ENCODE results near the gene MCRIP2.

Gene MCRIP2

DNA sequence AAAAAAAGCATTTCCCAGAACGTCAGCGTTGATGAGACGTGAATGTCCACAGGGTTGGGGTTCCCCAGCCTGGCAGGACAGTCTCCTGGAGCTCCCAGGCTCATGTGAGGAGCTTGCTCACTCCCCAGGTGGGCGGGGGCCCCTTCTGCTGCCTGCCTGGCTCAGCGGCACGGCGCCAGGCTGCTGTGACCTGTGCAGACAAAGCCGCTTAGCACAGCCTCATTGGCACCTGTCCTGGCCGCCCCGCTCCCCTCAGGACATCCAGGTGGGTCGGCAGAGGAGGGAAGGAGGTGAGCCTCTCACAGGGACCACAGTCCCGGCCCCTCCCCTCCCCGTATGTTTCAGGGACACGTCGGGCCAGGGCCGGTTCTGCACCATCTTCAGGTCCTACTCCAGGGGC is 23.8 kb upstream of the MCRIP2 start:
- no peak for DNase-seq

DNA sequence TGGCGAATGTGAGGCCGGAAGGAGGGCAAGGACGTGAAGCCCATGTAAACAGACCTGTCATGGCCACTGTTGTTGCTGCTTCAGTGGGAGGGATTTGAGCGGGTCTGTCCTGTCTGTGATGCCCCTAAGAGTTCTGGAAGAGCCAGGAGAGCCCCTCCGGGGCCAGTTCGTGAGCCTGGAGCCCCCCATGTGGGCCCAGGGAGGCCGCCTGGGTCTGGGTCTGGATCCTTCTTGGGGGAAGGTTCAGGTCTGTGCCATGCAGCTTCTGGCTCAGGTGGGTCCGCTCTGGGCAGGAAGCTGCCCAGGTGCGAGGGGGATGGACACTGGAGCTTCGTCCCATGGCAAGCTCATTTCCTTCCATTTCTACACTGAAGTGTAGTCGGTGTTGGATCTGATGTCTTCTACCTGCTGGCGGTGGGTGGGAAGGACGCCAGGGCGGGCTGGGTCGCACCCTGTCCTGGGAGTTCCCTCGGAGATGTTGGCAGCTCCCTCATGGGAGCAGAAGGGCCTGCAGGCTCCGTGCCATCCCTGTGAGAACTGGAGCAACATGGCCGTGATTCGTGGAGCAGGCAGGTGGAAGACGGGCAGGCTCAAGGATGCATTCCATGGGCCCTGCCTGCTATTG is 22.0 kb upstream of the MCRIP2 start:
- no peak for DNase-seq

DNA sequence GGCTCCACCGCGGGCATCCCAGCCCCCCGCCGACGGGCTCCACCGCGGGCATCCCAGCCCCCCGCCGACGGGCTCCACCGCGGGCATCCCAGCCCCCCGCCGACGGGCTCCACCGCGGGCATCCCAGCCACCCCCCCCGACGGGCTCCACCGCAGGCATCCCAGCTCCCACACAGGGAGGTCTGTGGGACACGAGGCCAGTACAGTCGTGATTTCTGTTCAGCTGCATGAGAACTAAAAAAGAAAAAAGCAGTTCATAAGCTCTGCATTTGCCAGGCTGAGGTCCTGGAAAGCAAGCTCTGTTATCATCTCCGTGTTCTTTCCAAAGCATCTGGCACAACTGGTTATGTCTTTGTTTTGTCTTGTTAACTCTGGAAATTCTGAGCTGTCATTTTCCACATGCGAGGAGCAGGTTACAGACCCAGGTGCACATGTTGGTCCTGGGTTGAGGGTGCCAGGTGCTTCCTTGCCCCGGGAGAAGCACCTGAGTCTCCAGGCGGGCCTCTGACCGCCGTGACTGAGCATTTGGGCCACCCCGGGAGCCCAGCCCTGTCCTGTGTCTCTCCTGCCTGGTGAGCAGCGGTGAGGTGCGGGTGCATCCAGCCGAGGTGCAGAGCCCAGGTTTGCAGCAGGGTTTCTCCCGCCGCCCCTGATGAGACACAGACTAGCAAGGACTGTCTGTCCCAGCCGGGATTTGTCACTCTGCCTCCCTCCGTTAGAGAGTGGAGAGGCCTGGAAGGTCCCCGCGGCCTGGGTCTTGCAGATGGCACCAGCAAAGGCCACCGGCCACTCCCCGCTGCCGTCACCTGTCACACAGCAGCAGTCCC is 20.7 kb upstream of the MCRIP2 start:
- DNase-seq, result no peak

DNA sequence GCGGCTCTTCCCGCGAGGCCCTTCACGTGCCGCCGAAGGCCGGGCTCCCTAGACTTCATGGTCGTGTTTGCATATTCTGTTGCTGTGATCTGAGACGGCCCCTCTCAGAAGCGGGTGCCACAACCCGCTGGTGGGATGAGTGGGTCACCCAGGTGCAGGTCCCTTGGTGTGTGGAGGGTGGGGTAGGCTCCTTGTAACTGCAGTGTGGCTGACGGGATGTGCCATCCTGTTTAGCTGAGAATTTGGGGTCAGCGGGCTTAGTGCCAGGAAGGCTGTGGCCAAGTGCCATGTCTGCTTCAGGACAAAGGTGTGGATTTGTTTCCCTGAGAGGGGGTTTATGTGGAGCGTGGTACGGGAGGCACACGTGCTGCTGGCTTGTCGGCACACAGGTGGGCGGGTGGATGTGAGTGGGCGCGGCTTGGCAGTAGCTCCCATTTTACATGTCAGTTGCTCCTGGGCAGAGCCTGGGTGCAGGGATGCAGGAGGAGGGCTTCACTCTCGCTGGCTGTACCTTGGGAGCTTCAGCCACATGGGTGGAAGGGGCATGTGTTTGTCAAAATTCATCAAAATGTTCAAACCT is 20.0 kb upstream of the MCRIP2 start:
- no peak for DNase-seq

DNA sequence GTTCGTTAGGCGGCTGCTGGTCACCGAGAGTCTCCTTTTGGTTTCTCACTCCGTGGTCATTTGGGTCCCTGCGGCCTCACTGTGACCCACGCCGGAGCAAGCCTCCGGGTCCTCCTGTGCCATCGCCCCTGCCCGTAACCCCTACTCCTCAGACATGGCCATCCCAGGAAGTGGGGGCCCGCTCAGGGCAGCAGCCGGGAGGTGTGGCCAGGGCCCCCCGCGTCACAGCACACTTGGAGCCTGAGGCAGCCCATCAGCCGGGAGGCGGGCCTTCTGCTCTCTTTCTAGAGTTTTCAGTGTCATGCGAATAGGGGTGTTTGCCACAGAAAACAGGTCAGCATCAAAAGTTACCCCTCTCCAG is 18.7 kb upstream of the MCRIP2 start:
- no peak for DNase-seq

- no peak for DNase-seq
Measured at GRCh38 chr16:624526-625070, 17.0 kb upstream of the MCRIP2 start.

GRCh38 chr16:625117-625976 is 16.3 kb upstream of the MCRIP2 start:
- DNase-seq, result no peak

- no peak for DNase-seq
Measured at GRCh38 chr16:625977-626765, 15.5 kb upstream of the MCRIP2 start.

DNA sequence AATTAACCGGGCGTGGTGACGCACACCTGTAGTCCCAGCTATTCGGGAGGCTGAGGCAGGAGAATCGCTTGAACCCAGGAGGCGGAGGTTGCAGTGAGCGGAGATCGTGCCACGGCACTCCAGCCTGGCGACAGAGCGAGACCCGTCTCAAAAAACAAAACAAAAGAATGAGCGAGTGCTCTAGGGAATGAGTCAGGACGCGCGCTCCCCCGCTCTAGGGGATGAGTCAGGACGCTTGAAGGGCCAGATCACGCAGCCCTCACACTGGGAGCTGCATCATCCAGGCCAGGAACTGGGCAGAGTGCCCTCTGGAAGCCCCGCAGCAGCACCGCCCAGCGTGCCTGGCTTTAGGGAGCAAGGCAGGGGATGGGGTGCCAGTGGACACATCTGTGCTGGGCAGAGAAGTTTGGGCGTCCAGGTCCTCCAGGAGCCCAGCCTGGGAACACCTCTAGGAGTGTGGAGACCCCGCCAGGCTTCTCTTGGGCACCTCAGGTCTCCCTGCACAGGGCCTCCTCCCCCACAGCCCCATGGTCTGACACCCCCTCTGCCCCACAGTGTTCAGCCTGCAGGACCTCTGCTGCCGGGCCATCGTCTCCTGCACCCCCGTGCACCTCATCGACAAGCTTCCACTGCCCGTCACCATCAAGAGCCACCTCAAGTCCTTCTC is 14.7 kb upstream of the MCRIP2 start:
- peak; percentile 98 for DNase-seq

DNA sequence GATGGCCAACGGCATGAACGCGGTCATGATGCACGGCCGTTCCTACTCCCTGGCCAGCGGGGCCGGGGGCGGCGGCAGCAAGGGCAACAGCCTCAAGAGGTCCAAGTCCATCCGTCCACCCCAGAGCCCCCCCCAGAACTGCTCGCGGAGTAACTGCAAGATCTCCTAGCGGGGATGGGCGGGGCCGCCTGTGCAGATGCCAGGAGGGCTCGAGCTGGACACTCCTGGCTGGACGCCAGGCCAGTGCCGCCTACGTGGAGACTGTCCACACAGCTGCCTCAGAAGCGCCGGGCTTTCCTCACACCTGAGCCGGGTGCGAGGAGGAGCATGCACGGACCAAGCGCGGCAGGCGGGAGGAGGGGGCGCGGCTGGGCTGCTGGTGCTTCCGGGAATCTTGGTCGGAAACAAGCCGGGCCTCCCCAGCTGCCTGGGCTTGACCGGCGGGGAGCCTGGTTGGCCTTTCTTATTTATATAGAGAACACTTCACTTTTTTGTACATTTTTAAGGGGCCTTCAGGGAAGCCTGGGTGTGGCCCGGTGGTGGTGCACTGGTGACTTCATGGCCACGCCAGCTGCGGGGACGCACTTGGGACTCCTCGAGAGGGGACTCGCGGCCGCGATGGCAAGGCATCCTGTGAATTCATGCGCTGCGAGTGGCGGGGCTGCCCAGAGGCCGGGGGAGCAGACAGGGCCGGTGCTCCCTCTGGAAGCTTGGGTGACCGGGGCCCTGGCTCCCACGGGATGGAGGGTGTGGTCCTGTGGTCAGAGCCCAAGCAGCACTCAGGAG is 14.0 kb upstream of the MCRIP2 start:
- no peak for DNase-seq

GRCh38 chr16:628321-629061 is 13.1 kb upstream of the MCRIP2 start:
- DNase-seq, result no peak

GRCh38 chr16:629185-629832 is 12.3 kb upstream of the MCRIP2 start:
- no peak for DNase-seq

DNA sequence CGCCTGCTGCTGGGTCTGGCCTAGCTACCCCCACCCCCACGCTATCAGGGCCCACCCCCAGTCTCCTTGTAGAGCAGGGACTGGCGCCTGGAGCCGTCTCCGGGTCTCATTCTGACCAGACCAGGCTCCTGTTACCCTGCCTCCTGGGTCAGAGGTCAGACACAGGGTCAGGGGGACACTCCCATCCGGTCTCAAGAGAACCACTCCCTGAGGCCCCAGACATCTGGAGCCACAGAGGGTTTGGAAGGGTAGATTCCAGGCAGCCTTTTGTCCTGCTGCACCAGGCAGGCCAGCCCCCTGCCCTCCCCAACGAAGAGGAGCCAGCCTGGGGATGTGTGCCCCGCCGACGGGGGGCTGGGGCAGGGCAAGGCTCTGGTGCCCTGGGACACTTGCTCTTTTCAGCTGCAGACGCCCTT is 11.8 kb upstream of the MCRIP2 start:
- no peak for DNase-seq

DNA sequence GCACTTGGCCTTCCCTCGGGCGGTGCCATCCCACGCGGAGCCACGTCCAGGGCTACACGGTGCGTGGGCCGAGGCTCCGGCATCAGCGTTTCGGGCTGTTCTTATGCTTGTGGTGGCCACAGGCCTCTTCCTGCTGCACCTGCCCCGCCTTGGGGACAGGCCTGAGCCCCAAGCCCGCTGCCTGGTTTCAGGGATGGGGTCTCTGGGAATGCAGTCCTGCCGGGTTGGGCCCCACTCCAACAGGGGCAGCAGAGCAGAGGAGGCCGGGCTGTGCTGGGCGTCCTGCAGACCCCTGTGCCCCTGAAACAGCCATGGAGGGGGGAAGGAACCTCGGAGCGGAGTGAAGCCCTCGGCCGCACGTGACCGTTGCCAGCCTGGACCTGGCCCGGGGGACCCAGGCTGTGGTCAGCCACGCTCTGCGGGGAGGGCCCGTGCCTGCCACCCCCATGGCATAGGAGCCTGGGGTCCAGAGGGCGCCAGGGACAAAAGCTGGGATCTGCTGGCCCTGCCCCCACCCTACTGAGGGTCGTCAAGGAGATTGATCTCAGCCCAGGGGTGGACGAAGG is 11.3 kb upstream of the MCRIP2 start:
- DNase-seq, result no peak

DNA sequence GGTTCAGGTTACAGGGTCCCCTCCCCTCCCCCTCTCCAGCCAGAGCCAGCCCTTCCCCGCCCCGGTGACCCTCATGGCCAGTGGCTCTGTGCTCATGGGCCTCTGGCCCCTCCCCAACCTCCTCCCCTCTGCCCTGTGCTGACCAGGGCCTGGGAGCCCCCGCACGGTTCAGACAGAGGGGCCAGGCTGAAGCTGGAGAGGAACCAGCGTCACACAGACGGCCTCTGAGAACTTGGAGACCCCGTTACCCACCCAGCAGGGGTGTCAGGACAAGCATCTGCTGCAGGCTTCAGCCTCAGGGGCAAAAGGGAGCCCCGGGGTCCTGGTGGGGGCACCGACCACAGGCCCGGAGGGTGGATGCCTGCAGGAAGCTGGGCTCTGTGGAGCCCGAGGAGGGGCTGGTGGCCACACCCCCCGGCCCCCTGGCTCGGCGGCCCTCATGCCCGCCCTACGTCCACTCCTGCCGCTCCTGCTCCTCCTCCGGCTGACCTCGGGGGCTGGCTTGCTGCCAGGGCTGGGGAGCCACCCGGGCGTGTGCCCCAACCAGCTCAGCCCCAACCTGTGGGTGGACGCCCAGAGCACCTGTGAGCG is 10.7 kb upstream of the MCRIP2 start, which contains the start of gene WFIKKN1:
WFIKKN1 (plus strand) TSS at position 171 of the 591 bp plus-strand sequence; CDS start at position 440, 269 bp downstream.
- DNase-seq, result no peak

GRCh38 chr16:631808-632358 is 9.7 kb upstream of the MCRIP2 start:
- DNase-seq, result no peak

DNA sequence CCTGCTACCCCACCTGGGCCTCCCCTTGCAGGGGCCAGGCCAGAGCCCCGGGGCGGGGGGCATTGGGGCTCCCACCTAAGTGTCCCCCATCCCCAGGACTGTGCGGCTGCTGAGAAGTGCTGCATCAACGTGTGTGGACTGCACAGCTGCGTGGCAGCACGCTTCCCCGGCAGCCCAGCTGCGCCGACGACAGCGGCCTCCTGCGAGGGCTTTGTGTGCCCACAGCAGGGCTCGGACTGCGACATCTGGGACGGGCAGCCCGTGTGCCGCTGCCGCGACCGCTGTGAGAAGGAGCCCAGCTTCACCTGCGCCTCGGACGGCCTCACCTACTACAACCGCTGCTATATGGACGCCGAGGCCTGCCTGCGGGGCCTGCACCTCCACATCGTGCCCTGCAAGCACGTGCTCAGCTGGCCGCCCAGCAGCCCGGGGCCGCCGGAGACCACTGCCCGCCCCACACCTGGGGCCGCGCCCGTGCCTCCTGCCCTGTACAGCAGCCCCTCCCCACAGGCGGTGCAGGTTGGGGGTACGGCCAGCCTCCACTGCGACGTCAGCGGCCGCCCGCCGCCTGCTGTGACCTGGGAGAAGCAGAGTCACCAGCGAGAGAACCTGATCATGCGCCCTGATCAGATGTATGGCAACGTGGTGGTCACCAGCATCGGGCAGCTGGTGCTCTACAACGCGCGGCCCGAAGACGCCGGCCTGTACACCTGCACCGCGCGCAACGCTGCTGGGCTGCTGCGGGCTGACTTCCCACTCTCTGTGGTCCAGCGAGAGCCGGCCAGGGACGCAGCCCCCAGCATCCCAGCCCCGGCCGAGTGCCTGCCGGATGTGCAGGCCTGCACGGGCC is 8.9 kb upstream of the MCRIP2 start:
- no peak for DNase-seq
